Caco-2 (cell line): ENCODE measurements around the gene NANOG. TPM values are rescaled to one million over a fixed set of nuclear protein-coding genes. Genes with fewer than 3 reads are reported as not detected.

ENCODE experiments used
- BruUV-seq: library from RNA; stranded (reverse); fragments of 400-500 nt; replicated peaks from 2 replicates; lab custom pipeline; 2021; lab: Mats Ljungman, UMichigan
- CTCF ChIA-PET: fragments of 300-600 bp; sonication (Branson Sonifier 250); formaldehyde crosslinking; loops from one replicate; lab custom pipeline; 2022; ENCODE audit warnings: antibody characterized with exemption; lab: Charles Lee
- POLR2A ChIA-PET: fragments of 300-600 bp; sonication (Branson Sonifier 250); formaldehyde crosslinking; loops from one replicate; lab custom pipeline; 2022; ENCODE audit warnings: antibody characterized with exemption; lab: Charles Lee
- DNase-seq, 2 experiments: peaks; one replicate each; pipeline versions ENCODE4 v3.0.0 to v3.0.0-alpha.2; 2020 to 2022
- H3K27me3 ChIP-seq: replicated peaks from 2 replicates; pipeline ENCODE4 v1.6.0; 2011; ENCODE audit warnings: low read length; ENCODE audit not compliant: control insufficient read depth, insufficient read depth
- H3K36me3 ChIP-seq: 2 replicates; pipeline ENCODE4 v1.5.1; 2011; ENCODE audit warnings: low read length; ENCODE audit not compliant: control insufficient read depth, insufficient read depth
- H3K4me1 ChIP-seq: fragments of 250-450 bp; sonication (Bioruptor Pico); 2 replicates; pipeline ENCODE4 v1.5.1; 2020; ENCODE audit warnings: mild to moderate bottlenecking
- H3K4me3 ChIP-seq: 2 replicates; pipeline ENCODE4 v1.5.1; 2011; ENCODE audit warnings: low read depth, mild to moderate bottlenecking, control low read depth, low read length
- H3K9me3 ChIP-seq: fragments of 250-450 bp; sonication (Bioruptor Pico); 2 replicates; pipeline ENCODE4 v1.5.1; 2020; ENCODE audit warnings: mild to moderate bottlenecking, moderate library complexity
- H3K27ac Mint-ChIP-seq: one replicate; pipeline ENCODE4 v1.8.0; 2022; ENCODE audit warnings: mixed read lengths; ENCODE audit not compliant: unreplicated experiment
- H3K27me3 Mint-ChIP-seq: one replicate; pipeline ENCODE4 v1.8.0; 2022; ENCODE audit warnings: mixed read lengths; ENCODE audit not compliant: insufficient read depth, unreplicated experiment
- H3K36me3 Mint-ChIP-seq: one replicate; pipeline ENCODE4 v1.8.0; 2022; ENCODE audit warnings: mild to moderate bottlenecking, mixed read lengths; ENCODE audit not compliant: insufficient read depth, unreplicated experiment
- H3K4me1 Mint-ChIP-seq: one replicate; pipeline ENCODE4 v1.8.0; 2022; ENCODE audit warnings: low read depth, mixed read lengths; ENCODE audit not compliant: unreplicated experiment
- H3K4me3 Mint-ChIP-seq: one replicate; pipeline ENCODE4 v1.8.0; 2022; ENCODE audit warnings: mild to moderate bottlenecking, moderate library complexity, mixed read lengths; ENCODE audit not compliant: unreplicated experiment
- H3K9me3 Mint-ChIP-seq: one replicate; pipeline ENCODE4 v1.8.0; 2022; ENCODE audit warnings: mixed read lengths; ENCODE audit not compliant: unreplicated experiment
- intact Hi-C: fragments of 100-400 bp; cut with micrococcal nuclease; formaldehyde crosslinking; loops from one replicate; pipeline ENCODE4 v1.10.0; 2022; ENCODE audit not compliant: unreplicated experiment
- total RNA-seq: library from RNA; stranded (reverse); gene quantifications from 2 replicates; pipeline ENCODE4 v1.2.3, GENCODE V29; 2022
- TF ChIP-seq, protein P1 (sequence below), 2 experiments: fragments of 200-600 bp in 1 of 2; IDR thresholded peaks; 1 replicate in 1 of 2; 2 replicates in 1 of 2; pipeline versions ENCODE4 v1.5.1 to v1.8.0; 2011 to 2022; ENCODE audit warnings: antibody characterized with exemption in 1 of 2, control low read depth in 1 of 2, inconsistent platforms in 1 of 2, low read depth in 1 of 2, low read length in 1 of 2, mild to moderate bottlenecking in 1 of 2, moderate library complexity in 1 of 2; ENCODE audit not compliant: insufficient read depth in 1 of 2, severe bottlenecking in 1 of 2, unreplicated experiment in 1 of 2

Gene NANOG
- total RNA-seq, 1 experiment from 2014 or later, result not detected

GRCh38 chr12:7784701-7785100 lies 4.5 kb upstream of the NANOG start:
- H3K4me3 ChIP-seq, result no peak overlapping the region
- DNase-seq, result no peak
- H3K9me3 ChIP-seq, result no peaks in the 10 kb centered on the region
- no peak overlapping the region for H3K27ac Mint-ChIP-seq
- H3K27me3 ChIP-seq, result no peaks in the 10 kb centered on the region
- POLR2A ChIA-PET, result no interaction called here
- H3K27me3 Mint-ChIP-seq, result no peaks in the 10 kb centered on the region
- intact Hi-C loops, result no loop called here
- H3K36me3 Mint-ChIP-seq, result no peaks in the 10 kb centered on the region
- TF ChIP-seq, protein P1, sequence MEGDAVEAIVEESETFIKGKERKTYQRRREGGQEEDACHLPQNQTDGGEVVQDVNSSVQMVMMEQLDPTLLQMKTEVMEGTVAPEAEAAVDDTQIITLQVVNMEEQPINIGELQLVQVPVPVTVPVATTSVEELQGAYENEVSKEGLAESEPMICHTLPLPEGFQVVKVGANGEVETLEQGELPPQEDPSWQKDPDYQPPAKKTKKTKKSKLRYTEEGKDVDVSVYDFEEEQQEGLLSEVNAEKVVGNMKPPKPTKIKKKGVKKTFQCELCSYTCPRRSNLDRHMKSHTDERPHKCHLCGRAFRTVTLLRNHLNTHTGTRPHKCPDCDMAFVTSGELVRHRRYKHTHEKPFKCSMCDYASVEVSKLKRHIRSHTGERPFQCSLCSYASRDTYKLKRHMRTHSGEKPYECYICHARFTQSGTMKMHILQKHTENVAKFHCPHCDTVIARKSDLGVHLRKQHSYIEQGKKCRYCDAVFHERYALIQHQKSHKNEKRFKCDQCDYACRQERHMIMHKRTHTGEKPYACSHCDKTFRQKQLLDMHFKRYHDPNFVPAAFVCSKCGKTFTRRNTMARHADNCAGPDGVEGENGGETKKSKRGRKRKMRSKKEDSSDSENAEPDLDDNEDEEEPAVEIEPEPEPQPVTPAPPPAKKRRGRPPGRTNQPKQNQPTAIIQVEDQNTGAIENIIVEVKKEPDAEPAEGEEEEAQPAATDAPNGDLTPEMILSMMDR (IDR thresholded peaks at IDR 0.05; ENCODE audit: insufficient read depth in 1 of 2, low read depth in 1 of 2, low read length in 1 of 2, severe bottlenecking in 1 of 2, unreplicated experiment in 1 of 2), result no peak
- BruUV-seq, result no TSS peak
- peaks cover 14% of the 10 kb centered on the region for H3K4me1 Mint-ChIP-seq
- H3K9me3 Mint-ChIP-seq, result no peaks in the 10 kb centered on the region
- H3K4me3 Mint-ChIP-seq, result no peak overlapping the region
- H3K36me3 ChIP-seq, result no peaks in the 10 kb centered on the region
- H3K4me1 ChIP-seq, result peaks cover 6% of the 10 kb centered on the region; the same call in 1 of the 2 replicates
- CTCF ChIA-PET, result no interaction called here

GRCh38 chr12:7787574-7788293 lies 1.5 kb upstream of the NANOG start:
- H3K4me3 Mint-ChIP-seq, result no peak overlapping the region
- H3K27me3 ChIP-seq, result no peaks in the 10 kb centered on the region
- no peaks in the 10 kb centered on the region for H3K36me3 Mint-ChIP-seq
- H3K27ac Mint-ChIP-seq, result no peak overlapping the region
- H3K27me3 Mint-ChIP-seq, result no peaks in the 10 kb centered on the region
- H3K9me3 ChIP-seq, result no peaks in the 10 kb centered on the region
- no peaks in the 10 kb centered on the region for H3K36me3 ChIP-seq
- intact Hi-C loops, result no loop called here
- CTCF ChIA-PET, result interaction anchor here (0.7 to 1.2 kb wide), 2 partner anchors 19 to 120 kb away, joined by 4 to 6 read pairs; no protein-coding TSS in a partner anchor
- H3K4me1 ChIP-seq, result peaks cover 6% of the 10 kb centered on the region; the same call in 1 of the 2 replicates
- H3K9me3 Mint-ChIP-seq, result no peaks in the 10 kb centered on the region
- TF ChIP-seq, protein P1 (IDR thresholded peaks at IDR 0.05; ENCODE audit: insufficient read depth in 1 of 2, low read depth in 1 of 2, low read length in 1 of 2, severe bottlenecking in 1 of 2, unreplicated experiment in 1 of 2), result no peak
- BruUV-seq, result no TSS peak
- no peak for DNase-seq
- peaks cover 14% of the 10 kb centered on the region for H3K4me1 Mint-ChIP-seq
- H3K4me3 ChIP-seq, result no peak overlapping the region
- POLR2A ChIA-PET, result interaction anchor here (0.6 kb wide), 1 partner anchor 348 kb away, joined by 4 read pairs; no protein-coding TSS in a partner anchor

GRCh38 chr12:7788294-7788660 lies 925 bp upstream of the NANOG start:
- CTCF ChIA-PET, result no interaction called here
- H3K4me1 Mint-ChIP-seq, result peaks cover 14% of the 10 kb centered on the region

More at GRCh38 chr12:7788294-7788660, 925 bp upstream of the NANOG start:
- Histone ChIP-seq H3K9me3 (no peaks in the 10 kb centered on the region), H3K27me3 (no peaks in the 10 kb centered on the region), H3K4me1 (peaks cover 6% of the 10 kb centered on the region; the same call in 1 of the 2 replicates), H3K4me3 (no peak overlapping the region), H3K36me3 (no peaks in the 10 kb centered on the region)
- BruUV-seq, result no TSS peak
- no peak overlapping the region for H3K27ac Mint-ChIP-seq
- H3K4me3 Mint-ChIP-seq, result no peak overlapping the region
- H3K36me3 Mint-ChIP-seq, result no peaks in the 10 kb centered on the region
- POLR2A ChIA-PET, result no interaction called here
- TF ChIP-seq, protein P1 (IDR thresholded peaks at IDR 0.05; ENCODE audit: insufficient read depth in 1 of 2, low read depth in 1 of 2, low read length in 1 of 2, severe bottlenecking in 1 of 2, unreplicated experiment in 1 of 2), result no peak
- no peak for DNase-seq
- H3K9me3 Mint-ChIP-seq, result no peaks in the 10 kb centered on the region
- intact Hi-C loops, result no loop called here
- no peaks in the 10 kb centered on the region for H3K27me3 Mint-ChIP-seq
